Measurements from ENCODE around the gene SMARCA4.

GRCh38 chr19:11010041-11010440 lies 49.2 kb downstream of the SMARCA4 start:
- no peak for TF ChIP-seq EZH2 (IDR thresholded peaks at IDR 0.05; ENCODE audit: borderline replicate concordance, low read length)
- TF ChIP-seq CTCF (IDR thresholded peaks at IDR 0.05; ENCODE audit: low read length): no peak

Measured in OCI-LY1 (cell line).